Measurements from ENCODE around the gene GRK6.
"Not testable (repeated sequence)": the region's sequence is repeated elsewhere in the genome, so short reads cannot be mapped to it uniquely, and the experiment has no call there.

GRK6 gene

GRCh38 chr5:177483994-177484901, 57.8 kb downstream of the GRK6 start:
- DNase-seq (ENCODE audit: low read depth in 4 of 4, low spot score in 1 of 4): no peak

GRCh38 chr5:177484902-177485549, 58.5 kb downstream of the GRK6 start:
- DNase-seq (ENCODE audit: low read depth in 4 of 4, low spot score in 1 of 4): no peak

- DNase-seq (ENCODE audit: low read depth in 4 of 4, low spot score in 1 of 4): not testable (repeated sequence)
Observed at GRCh38 chr5:177485753-177486152, 59.3 kb downstream of the GRK6 start.

GRCh38 chr5:177486256-177486655, 59.8 kb downstream of the GRK6 start:
- no peak for DNase-seq (ENCODE audit: low read depth in 4 of 4, low spot score in 1 of 4)

- DNase-seq (ENCODE audit: low read depth in 4 of 4, low spot score in 1 of 4): no peak
Observed at GRCh38 chr5:177487144-177487543, 60.7 kb downstream of the GRK6 start.

GRCh38 chr5:177487975-177488374, 61.5 kb downstream of the GRK6 start:
- no peak for DNase-seq (ENCODE audit: low read depth in 4 of 4, low spot score in 1 of 4)

- no peak for DNase-seq (ENCODE audit: low read depth in 4 of 4, low spot score in 1 of 4)
Observed at GRCh38 chr5:177489119-177489716, 62.7 kb downstream of the GRK6 start.

GRCh38 chr5:177490311-177490991, 64.0 kb downstream of the GRK6 start:
- no peak for DNase-seq (ENCODE audit: low read depth in 4 of 4, low spot score in 1 of 4)

- DNase-seq (ENCODE audit: low read depth in 4 of 4, low spot score in 1 of 4): no peak
Observed at GRCh38 chr5:177490992-177491391, 64.5 kb downstream of the GRK6 start.

GRCh38 chr5:177491429-177491945, 65.0 kb downstream of the GRK6 start:
- no peak for DNase-seq (ENCODE audit: low read depth in 4 of 4, low spot score in 1 of 4)

- DNase-seq (ENCODE audit: low read depth in 4 of 4, low spot score in 1 of 4): no peak
Observed at GRCh38 chr5:177491983-177492746, 65.7 kb downstream of the GRK6 start.
